ENCODE data around the gene LUC7L3. TPM values are rescaled to one million over a fixed set of nuclear protein-coding genes. Genes with fewer than 3 reads are reported as not detected.

LUC7L3 gene
- total and polyA plus RNA-seq, 2 of the 13 experiments (the other 11 are each of a cell fraction or from before 2014, with no cell fraction given): 108 to 120 TPM

GRCh38 chr17:50719144-50719923 lies at the start of gene LUC7L3 (continued):
- TF ChIP-seq SIN3A (IDR thresholded peaks at IDR 0.05; ENCODE audit: borderline replicate concordance, low read depth, low read length) (no peak), CHD2 (IDR thresholded peaks at IDR 0.05; ENCODE audit: low read depth, low read length) (peak; percentile 88), TAF15 (IDR thresholded peaks at IDR 0.05; ENCODE audit: low read depth, low read length, poor library complexity, severe bottlenecking) (peak; percentile 65), ZNF879 (CRISPR knock-in tag; IDR thresholded peaks at IDR 0.05) (peak; percentile 85; the same call in 1 of the 2 replicates), PRMT3 (CRISPR knock-in tag; IDR thresholded peaks at IDR 0.05; ENCODE audit: borderline replicate concordance, low read depth) (no peak; the same call in 1 of the 2 replicates), RAD51 (IDR thresholded peaks at IDR 0.05; ENCODE audit: borderline replicate concordance) (no peak), ZFP37 (CRISPR knock-in tag; IDR thresholded peaks at IDR 0.05; ENCODE audit: borderline replicate concordance) (peak; percentile 71; the same call in 1 of the 2 replicates), ZNF468 (CRISPR knock-in tag; IDR thresholded peaks at IDR 0.05) (peak; percentile 87; the same call in 1 of the 2 replicates), TSC22D2 (CRISPR knock-in tag; IDR thresholded peaks at IDR 0.05; ENCODE audit: borderline replicate concordance) (no peak), TP53 (CRISPR knock-in tag; conservative IDR thresholded peaks at IDR 0.05) (peak; percentile 13; the same call in 1 of the 2 replicates), ZNF337 (CRISPR knock-in tag; IDR thresholded peaks at IDR 0.05; ENCODE audit: borderline replicate concordance, low read depth) (peak; percentile 94; the same call in 1 of the 2 replicates), ZNF205 (CRISPR knock-in tag; IDR thresholded peaks at IDR 0.05) (peak; percentile 75; the same call in 1 of the 2 replicates), ZNF263 (CRISPR knock-in tag; IDR thresholded peaks at IDR 0.05) (0 out of 2 replicates have a peak, but pooled peaks have one; percentile 24), ZNF709 (CRISPR knock-in tag; IDR thresholded peaks at IDR 0.05) (peak; percentile 83), STAG1 (CRISPR knock-in tag; IDR thresholded peaks at IDR 0.05) (no peak; the same call in 1 of the 2 replicates), HNRNPL (IDR thresholded peaks at IDR 0.05; ENCODE audit: low read depth, low read length) (no peak; the same call in 1 of the 2 replicates), ZSCAN25 (CRISPR knock-in tag; IDR thresholded peaks at IDR 0.05) (peak; percentile 77), ZNF781 (CRISPR knock-in tag; IDR thresholded peaks at IDR 0.05; ENCODE audit: borderline replicate concordance, not compliant biosample characterization) (no peak), MYC (CRISPR knock-in tag; IDR thresholded peaks at IDR 0.05; ENCODE audit: borderline replicate concordance) (peak; percentile 95), ZSCAN30 (CRISPR knock-in tag; IDR thresholded peaks at IDR 0.05) (0 out of 2 replicates have a peak, but pooled peaks have one; percentile 63), NFATC3 (CRISPR knock-in tag; IDR thresholded peaks at IDR 0.05) (peak; percentile 98), PITX1 (CRISPR knock-in tag; IDR thresholded peaks at IDR 0.05) (no peak; the same call in none of the 2 replicates), SP1 (IDR thresholded peaks at IDR 0.05) (0 out of 2 replicates have a peak, but pooled peaks have one; percentile 38), SP1 (CRISPR knock-in tag; IDR thresholded peaks at IDR 0.05) (peak; percentile 99), FOXP4 (CRISPR knock-in tag; IDR thresholded peaks at IDR 0.05) (peak; percentile 56; the same call in 1 of the 2 replicates), U2AF1 (optimal IDR thresholded peaks at IDR 0.05; ENCODE audit: low read depth, low read length) (peak; percentile 74)
- TF ChIP-seq, protein P1, sequence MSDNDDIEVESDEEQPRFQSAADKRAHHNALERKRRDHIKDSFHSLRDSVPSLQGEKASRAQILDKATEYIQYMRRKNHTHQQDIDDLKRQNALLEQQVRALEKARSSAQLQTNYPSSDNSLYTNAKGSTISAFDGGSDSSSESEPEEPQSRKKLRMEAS (IDR thresholded peaks at IDR 0.05): peak; percentile 94
- TF ChIP-seq, protein P2, sequence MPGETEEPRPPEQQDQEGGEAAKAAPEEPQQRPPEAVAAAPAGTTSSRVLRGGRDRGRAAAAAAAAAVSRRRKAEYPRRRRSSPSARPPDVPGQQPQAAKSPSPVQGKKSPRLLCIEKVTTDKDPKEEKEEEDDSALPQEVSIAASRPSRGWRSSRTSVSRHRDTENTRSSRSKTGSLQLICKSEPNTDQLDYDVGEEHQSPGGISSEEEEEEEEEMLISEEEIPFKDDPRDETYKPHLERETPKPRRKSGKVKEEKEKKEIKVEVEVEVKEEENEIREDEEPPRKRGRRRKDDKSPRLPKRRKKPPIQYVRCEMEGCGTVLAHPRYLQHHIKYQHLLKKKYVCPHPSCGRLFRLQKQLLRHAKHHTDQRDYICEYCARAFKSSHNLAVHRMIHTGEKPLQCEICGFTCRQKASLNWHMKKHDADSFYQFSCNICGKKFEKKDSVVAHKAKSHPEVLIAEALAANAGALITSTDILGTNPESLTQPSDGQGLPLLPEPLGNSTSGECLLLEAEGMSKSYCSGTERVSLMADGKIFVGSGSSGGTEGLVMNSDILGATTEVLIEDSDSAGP (CRISPR knock-in tag; IDR thresholded peaks at IDR 0.05; ENCODE audit: borderline replicate concordance): peak; percentile 94
